ENCODE measurements around the gene ITPR1.

Gene ITPR1

DNA sequence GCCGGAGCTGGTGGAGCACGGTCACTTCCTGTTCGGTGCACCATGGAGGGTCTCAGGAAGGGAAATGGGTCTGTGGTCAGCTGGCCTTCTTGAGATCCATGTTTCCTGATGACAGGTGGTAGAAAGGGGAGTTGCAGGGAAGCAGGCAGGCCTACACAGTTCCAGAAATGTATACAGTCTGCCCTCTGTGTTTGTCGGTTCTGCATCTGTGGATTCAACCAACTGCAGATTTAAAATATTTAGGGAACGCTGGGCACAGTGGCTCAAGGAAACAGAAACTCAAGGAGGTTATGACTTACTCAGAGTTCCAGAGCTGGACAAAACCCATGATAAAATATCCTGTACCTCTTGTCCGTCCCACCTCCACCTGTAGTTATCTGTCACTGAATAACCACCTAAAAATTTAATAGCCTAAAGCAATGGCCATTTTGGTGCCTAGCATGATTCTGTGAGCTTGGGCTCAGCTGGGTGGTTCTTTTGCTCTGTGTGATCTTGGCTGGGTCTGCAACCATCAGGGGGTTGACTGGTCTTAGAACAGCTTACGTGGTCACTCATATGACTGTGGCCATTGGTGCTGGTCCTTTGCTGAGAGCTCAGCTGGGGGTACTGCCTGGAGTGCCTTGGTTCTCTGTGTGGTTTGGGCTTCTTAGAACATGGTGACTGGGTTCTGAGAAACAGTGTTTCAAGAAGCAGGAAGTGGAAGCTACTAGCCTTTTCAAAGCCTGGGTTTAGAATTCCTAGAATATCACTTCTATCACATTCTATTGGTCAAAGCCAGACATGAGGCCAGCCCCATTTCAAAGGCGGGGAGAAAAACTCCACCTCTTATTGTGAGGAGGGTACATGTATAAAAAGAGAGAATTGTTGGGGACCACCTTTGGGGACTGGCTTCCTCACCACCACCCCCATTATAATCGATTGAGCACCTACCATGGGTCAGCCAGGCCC, 246.4 kb downstream of the ITPR1 start:
- DNase-seq, result no peak
- Histone ChIP-seq H2AK5ac (ENCODE audit: low read length) (no peak overlapping the region), H3K4ac (ENCODE audit: low read depth, low read length) (no peak overlapping the region), H3K79me2 (ENCODE audit: control insufficient read depth, insufficient read depth, low read length) (no peaks in the 10 kb centered on the region), H3K4me3 (ENCODE audit: low read length) (no peak overlapping the region), H4K8ac (ENCODE audit: low read depth, low read length) (no peak overlapping the region), H3K23ac (ENCODE audit: low read length) (no peak overlapping the region), H3K9ac (ENCODE audit: low read length) (no peak overlapping the region), H4K5ac (ENCODE audit: low read length) (no peak overlapping the region), H3K4me1 (ENCODE audit: control insufficient read depth, low read depth, low read length) (no peaks in the 10 kb centered on the region), H2BK15ac (replicated peaks; ENCODE audit: low read depth) (no peak overlapping the region), H2BK5ac (ENCODE audit: low read length) (no peak overlapping the region), H3K18ac (ENCODE audit: low read length) (no peak overlapping the region), H2BK120ac (ENCODE audit: low read depth, low read length) (no peak overlapping the region), H3K36me3 (ENCODE audit: control insufficient read depth, insufficient read depth, low read length) (no peaks in the 10 kb centered on the region), H3K27ac (ENCODE audit: low read depth, low read length) (no peak overlapping the region), H3K56ac (ENCODE audit: low read length) (no peak overlapping the region), H3K79me1 (ENCODE audit: low read length) (no peaks in the 10 kb centered on the region), H3K4me2 (ENCODE audit: low read length) (no peak overlapping the region), H3K27me3 (ENCODE audit: insufficient read depth, low read length, poor library complexity) (no peaks in the 10 kb centered on the region)
- WGBS (ENCODE audit: extremely low coverage, insufficient coverage, low lambda C conversion rate), result no CpG with 5 or more reads among the region's 9 CpGs

- no peak overlapping the region for H3K4ac ChIP-seq (ENCODE audit: low read depth, low read length)
- no peak overlapping the region for H3K4me3 ChIP-seq (ENCODE audit: low read length)
- H3K79me2 ChIP-seq (ENCODE audit: control insufficient read depth, insufficient read depth, low read length), result no peaks in the 10 kb centered on the region
- no peak for DNase-seq
- H3K79me1 ChIP-seq (ENCODE audit: low read length), result no peaks in the 10 kb centered on the region
- H2AK5ac ChIP-seq (ENCODE audit: low read length), result no peak overlapping the region
- H2BK15ac ChIP-seq (replicated peaks; ENCODE audit: low read depth), result no peak overlapping the region
- H3K27ac ChIP-seq (ENCODE audit: low read depth, low read length), result no peak overlapping the region
- no peak overlapping the region for H2BK5ac ChIP-seq (ENCODE audit: low read length)
- no peak overlapping the region for H3K23ac ChIP-seq (ENCODE audit: low read length)
- H3K18ac ChIP-seq (ENCODE audit: low read length), result no peak overlapping the region
- no peaks in the 10 kb centered on the region for H3K36me3 ChIP-seq (ENCODE audit: control insufficient read depth, insufficient read depth, low read length)
- H3K4me2 ChIP-seq (ENCODE audit: low read length), result no peak overlapping the region
- H3K27me3 ChIP-seq (ENCODE audit: insufficient read depth, low read length, poor library complexity), result no peaks in the 10 kb centered on the region
- H3K56ac ChIP-seq (ENCODE audit: low read length), result no peak overlapping the region
- no CpG with 5 or more reads among the region's 13 CpGs for WGBS (ENCODE audit: extremely low coverage, insufficient coverage, low lambda C conversion rate)
- H3K9ac ChIP-seq (ENCODE audit: low read length), result no peak overlapping the region
- H4K8ac ChIP-seq (ENCODE audit: low read depth, low read length), result no peak overlapping the region
- no peak overlapping the region for H4K5ac ChIP-seq (ENCODE audit: low read length)
- no peaks in the 10 kb centered on the region for H3K4me1 ChIP-seq (ENCODE audit: control insufficient read depth, low read depth, low read length)
- no peak overlapping the region for H2BK120ac ChIP-seq (ENCODE audit: low read depth, low read length)
Measured at GRCh38 chr3:4740397-4741105, 247.4 kb downstream of the ITPR1 start.

DNA sequence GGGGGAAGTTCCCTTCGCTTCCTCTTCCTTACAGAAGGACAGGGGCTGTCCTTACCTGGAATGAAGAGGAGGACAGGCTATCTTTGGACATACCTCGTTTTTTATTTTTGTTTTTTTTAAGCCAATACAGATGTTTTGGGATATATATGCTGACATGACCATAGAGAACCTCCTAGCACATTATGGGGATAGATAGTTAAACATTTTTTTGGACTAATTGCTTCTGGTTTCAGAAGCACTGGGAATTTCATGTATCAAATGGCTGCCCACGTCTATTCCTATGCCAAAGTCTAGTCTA, 247.9 kb downstream of the ITPR1 start:
- Histone ChIP-seq H3K36me3 (ENCODE audit: control insufficient read depth, insufficient read depth, low read length) (no peaks in the 10 kb centered on the region), H2BK5ac (ENCODE audit: low read length) (no peak overlapping the region), H2BK120ac (ENCODE audit: low read depth, low read length) (no peak overlapping the region)

DNA sequence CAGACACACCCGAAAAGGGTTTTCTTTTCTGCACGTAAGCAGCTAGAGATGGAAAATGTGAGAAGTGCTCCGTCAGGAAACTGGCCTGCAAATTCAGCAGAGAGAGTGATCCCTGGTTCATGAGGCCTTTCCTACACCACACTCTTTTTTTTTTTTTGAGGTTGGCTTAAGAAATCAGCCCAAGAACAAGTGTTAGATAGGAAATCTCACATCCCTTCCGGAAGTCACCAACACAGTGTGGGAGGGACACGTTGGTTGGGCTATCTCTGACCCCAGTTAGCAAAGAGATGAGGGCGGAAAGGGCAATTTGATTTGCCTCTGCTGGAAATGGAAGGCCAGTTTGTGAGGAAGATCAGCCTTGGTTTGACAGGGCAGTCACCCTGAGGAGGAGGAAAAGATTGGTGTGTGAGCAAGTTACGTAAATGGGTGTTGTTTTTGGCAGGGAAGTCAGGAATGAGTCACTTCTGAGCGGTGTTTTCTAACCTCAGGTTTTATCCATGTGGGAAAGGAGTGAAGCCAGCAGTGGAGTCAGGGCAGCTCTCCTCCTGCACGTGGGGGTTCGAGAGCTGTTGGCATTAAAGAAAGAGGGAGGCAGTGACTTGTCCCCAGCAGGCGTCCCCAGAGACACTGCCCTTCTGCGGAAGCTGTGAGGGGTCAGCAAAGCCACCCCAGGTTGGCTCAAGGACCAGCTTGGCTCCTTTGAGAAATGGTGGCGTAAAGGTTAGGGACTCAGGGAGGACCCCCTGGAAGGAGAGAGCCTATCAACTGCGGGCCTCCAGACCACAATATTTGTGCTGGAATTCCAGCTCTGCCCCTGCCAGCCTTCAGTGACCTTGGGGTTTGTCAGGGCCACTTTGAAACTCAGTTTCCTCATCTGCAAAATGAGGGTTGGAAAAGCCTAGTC, 248.5 kb downstream of the ITPR1 start:
- H3K4me1 ChIP-seq (ENCODE audit: control insufficient read depth, low read depth, low read length), result no peaks in the 10 kb centered on the region
- no peak overlapping the region for H3K18ac ChIP-seq (ENCODE audit: low read length)
- H3K9ac ChIP-seq (ENCODE audit: low read length), result no peak overlapping the region
- H3K23ac ChIP-seq (ENCODE audit: low read length), result peak overlapping the region; percentile 9
- H3K4me2 ChIP-seq (ENCODE audit: low read length), result no peak overlapping the region
- no peak overlapping the region for H2BK120ac ChIP-seq (ENCODE audit: low read depth, low read length)
- no peak overlapping the region for H4K8ac ChIP-seq (ENCODE audit: low read depth, low read length)
- no peaks in the 10 kb centered on the region for H3K36me3 ChIP-seq (ENCODE audit: control insufficient read depth, insufficient read depth, low read length)
- no peaks in the 10 kb centered on the region for H3K79me1 ChIP-seq (ENCODE audit: low read length)
- H2AK5ac ChIP-seq (ENCODE audit: low read length), result no peak overlapping the region
- no peak overlapping the region for H4K5ac ChIP-seq (ENCODE audit: low read length)
- H3K27me3 ChIP-seq (ENCODE audit: insufficient read depth, low read length, poor library complexity), result no peaks in the 10 kb centered on the region
- no CpG with 5 or more reads among the region's 14 CpGs for WGBS (ENCODE audit: extremely low coverage, insufficient coverage, low lambda C conversion rate)
- H3K79me2 ChIP-seq (ENCODE audit: control insufficient read depth, insufficient read depth, low read length), result no peaks in the 10 kb centered on the region
- no peak overlapping the region for H3K4ac ChIP-seq (ENCODE audit: low read depth, low read length)
- DNase-seq, result peak; percentile 26
- H2BK5ac ChIP-seq (ENCODE audit: low read length), result no peak overlapping the region
- H2BK15ac ChIP-seq (replicated peaks; ENCODE audit: low read depth), result no peak overlapping the region
- no peak overlapping the region for H3K27ac ChIP-seq (ENCODE audit: low read depth, low read length)
- H3K4me3 ChIP-seq (ENCODE audit: low read length), result no peak overlapping the region
- no peak overlapping the region for H3K56ac ChIP-seq (ENCODE audit: low read length)

More for the DNA sequence above, 247.9 kb downstream of the ITPR1 start:
- no peak overlapping the region for H3K4ac ChIP-seq (ENCODE audit: low read depth, low read length)
- no peak overlapping the region for H4K8ac ChIP-seq (ENCODE audit: low read depth, low read length)
- H2BK15ac ChIP-seq (replicated peaks; ENCODE audit: low read depth), result no peak overlapping the region
- H3K18ac ChIP-seq (ENCODE audit: low read length), result no peak overlapping the region
- no peak overlapping the region for H3K27ac ChIP-seq (ENCODE audit: low read depth, low read length)
- no peak overlapping the region for H2AK5ac ChIP-seq (ENCODE audit: low read length)
- no peaks in the 10 kb centered on the region for H3K27me3 ChIP-seq (ENCODE audit: insufficient read depth, low read length, poor library complexity)
- no peak overlapping the region for H3K4me2 ChIP-seq (ENCODE audit: low read length)
- H3K79me2 ChIP-seq (ENCODE audit: control insufficient read depth, insufficient read depth, low read length), result no peaks in the 10 kb centered on the region
- DNase-seq, result no peak
- H3K79me1 ChIP-seq (ENCODE audit: low read length), result no peaks in the 10 kb centered on the region
- H3K4me3 ChIP-seq (ENCODE audit: low read length), result no peak overlapping the region
- H3K4me1 ChIP-seq (ENCODE audit: control insufficient read depth, low read depth, low read length), result no peaks in the 10 kb centered on the region
- no peak overlapping the region for H3K9ac ChIP-seq (ENCODE audit: low read length)
- WGBS (ENCODE audit: extremely low coverage, insufficient coverage, low lambda C conversion rate), result no CpG with 5 or more reads among the region's 3 CpGs
- no peak overlapping the region for H3K56ac ChIP-seq (ENCODE audit: low read length)
- no peak overlapping the region for H3K23ac ChIP-seq (ENCODE audit: low read length)
- H4K5ac ChIP-seq (ENCODE audit: low read length), result no peak overlapping the region

DNA sequence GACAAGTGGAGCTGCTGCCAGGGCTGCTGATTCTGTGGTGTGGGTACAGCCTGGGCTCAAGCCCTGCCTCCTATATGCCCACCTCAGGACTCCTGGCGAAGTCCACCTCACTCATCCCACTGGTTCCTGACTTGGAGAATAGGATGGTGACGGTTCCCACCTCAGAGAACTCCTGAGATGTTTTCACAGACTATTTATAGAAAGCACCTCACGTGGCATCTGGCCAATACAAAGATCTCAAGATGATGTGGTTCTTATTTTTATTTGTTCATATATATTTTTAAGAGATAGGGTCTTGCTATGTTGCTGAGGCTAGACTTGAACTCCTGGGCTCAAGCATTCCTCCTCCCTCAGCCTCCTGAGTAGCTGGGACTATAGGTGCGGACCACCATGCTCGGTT, 249.2 kb downstream of the ITPR1 start:
- H3K27ac ChIP-seq (ENCODE audit: low read depth, low read length), result no peak overlapping the region
- H2BK15ac ChIP-seq (replicated peaks; ENCODE audit: low read depth), result no peak overlapping the region

More for the DNA sequence above, 249.2 kb downstream of the ITPR1 start:
- Histone ChIP-seq H3K4me2 (ENCODE audit: low read length) (no peak overlapping the region), H3K23ac (ENCODE audit: low read length) (peak overlapping the region; percentile 32), H3K18ac (ENCODE audit: low read length) (no peak overlapping the region), H2BK5ac (ENCODE audit: low read length) (no peak overlapping the region), H3K56ac (ENCODE audit: low read length) (no peak overlapping the region), H4K8ac (ENCODE audit: low read depth, low read length) (no peak overlapping the region), H3K27me3 (ENCODE audit: insufficient read depth, low read length, poor library complexity) (no peaks in the 10 kb centered on the region), H4K5ac (ENCODE audit: low read length) (no peak overlapping the region), H2BK120ac (ENCODE audit: low read depth, low read length) (no peak overlapping the region), H3K79me1 (ENCODE audit: low read length) (no peaks in the 10 kb centered on the region), H3K4ac (ENCODE audit: low read depth, low read length) (no peak overlapping the region), H3K36me3 (ENCODE audit: control insufficient read depth, insufficient read depth, low read length) (no peaks in the 10 kb centered on the region), H3K79me2 (ENCODE audit: control insufficient read depth, insufficient read depth, low read length) (no peaks in the 10 kb centered on the region), H3K9ac (ENCODE audit: low read length) (no peak overlapping the region), H3K4me3 (ENCODE audit: low read length) (no peak overlapping the region), H3K4me1 (ENCODE audit: control insufficient read depth, low read depth, low read length) (no peaks in the 10 kb centered on the region), H2AK5ac (ENCODE audit: low read length) (no peak overlapping the region)
- no CpG with 5 or more reads among the region's 5 CpGs for WGBS (ENCODE audit: extremely low coverage, insufficient coverage, low lambda C conversion rate)
- DNase-seq, result no peak
